SK-N-SH (cell line): ENCODE data around the gene BCL2L15. TPM values are rescaled to one million over a fixed set of nuclear protein-coding genes. Genes with fewer than 3 reads are reported as not detected.

Experiments
- CTCF ChIA-PET: fragments of 300-600, 350-600 bp; formaldehyde crosslinking; extraction: SDS; loops from one replicate; lab custom pipeline; 2021; lab: Yijun Ruan, JAX
- POLR2A ChIA-PET: fragments of 350-600 bp; sonication (Branson Sonifier 250); formaldehyde crosslinking; extraction: SDS; loops from one replicate; lab custom pipeline; 2020; ENCODE audit warnings: antibody characterized with exemption, inconsistent platforms; lab: Yijun Ruan, JAX
- DNase-seq: peaks from one replicate; pipeline ENCODE4 v3.0.0; 2012
- H2AFZ ChIP-seq: fragments of 200-600 bp; sonication (generic); 2 replicates; pipeline ENCODE4 v1.8.1; 2016; ENCODE audit warnings: antibody characterized with exemption, mild to moderate bottlenecking, low read depth
- H3F3A ChIP-seq: fragments of 200-600 bp; sonication (generic); replicated peaks from 2 replicates; pipeline ENCODE3; 2016; ENCODE audit warnings: antibody characterized with exemption, mild to moderate bottlenecking; ENCODE audit not compliant: insufficient read depth
- H3K27ac ChIP-seq, 2 experiments: fragments of 200-500 bp in 1 of 2; fragments of 200-600 bp in 1 of 2; sonication (Bioruptor generic) in 1 of 2; sonication (generic), shearing (Covaris generic) in 1 of 2; 2 replicates each; pipeline versions ENCODE4 v1.5.1 to v1.6.1; 2014 to 2016; ENCODE audit warnings: low read depth in 2 of 2, inconsistent platforms in 1 of 2, low read length in 1 of 2, mild to moderate bottlenecking in 1 of 2, mixed read lengths in 1 of 2
- H3K27me3 ChIP-seq: fragments of 200-600 bp; sonication (generic), shearing (Covaris generic); 2 replicates; pipeline ENCODE4 v1.6.1; 2016; ENCODE audit warnings: mixed run types; ENCODE audit not compliant: insufficient read depth
- H3K36me3 ChIP-seq, 2 experiments: fragments of 200-500 bp in 1 of 2; fragments of 200-600 bp in 1 of 2; sonication (Bioruptor generic) in 1 of 2; sonication (generic) in 1 of 2; replicated peaks in 1 of 2; 2 replicates each; pipeline versions ENCODE3 to v1.5.1; 2014 to 2016; ENCODE audit warnings: low read length in 1 of 2, mild to moderate bottlenecking in 1 of 2; ENCODE audit not compliant: insufficient read depth in 2 of 2, control insufficient read depth in 1 of 2
- H3K4me1 ChIP-seq, 2 experiments: fragments of 200-500 bp in 1 of 2; fragments of 200-600 bp in 1 of 2; sonication (Bioruptor generic) in 1 of 2; sonication (generic), shearing (Covaris generic) in 1 of 2; 2 replicates each; pipeline versions ENCODE4 v1.5.1 to v1.6.1; 2014 to 2016; ENCODE audit warnings: low read depth in 1 of 2, low read length in 1 of 2, mixed run types in 1 of 2; ENCODE audit not compliant: insufficient read depth in 2 of 2, control insufficient read depth in 1 of 2
- H3K4me2 ChIP-seq: fragments of 200-600 bp; sonication (generic), shearing (Covaris generic); 2 replicates; pipeline ENCODE4 v1.6.1; 2017; ENCODE audit warnings: mixed run types
- H3K4me3 ChIP-seq, 2 experiments: fragments of 200-500 bp in 1 of 2; fragments of 200-600 bp in 1 of 2; sonication (Bioruptor generic) in 1 of 2; sonication (generic), shearing (Covaris generic) in 1 of 2; 2 replicates each; pipeline versions ENCODE4 v1.5.1 to v1.8.1; 2014 to 2016; ENCODE audit warnings: low read depth in 2 of 2, inconsistent platforms in 1 of 2, low read length in 1 of 2, mild to moderate bottlenecking in 1 of 2, mixed read lengths in 1 of 2, moderate library complexity in 1 of 2
- H3K79me2 ChIP-seq: fragments of 200-600 bp; sonication (generic); 2 replicates; pipeline ENCODE4 v1.8.1; 2017; ENCODE audit warnings: mild to moderate bottlenecking; ENCODE audit not compliant: insufficient read depth
- H3K9ac ChIP-seq: fragments of 200-600 bp; sonication (generic); 2 replicates; pipeline ENCODE4 v1.6.1; 2017; ENCODE audit warnings: mixed run types
- H3K9me2 ChIP-seq: fragments of 200-600 bp; sonication (generic); 2 replicates; pipeline ENCODE4 v1.6.1; 2017; ENCODE audit warnings: mixed run types
- H3K9me3 ChIP-seq: fragments of 200-600 bp; sonication (generic); 2 replicates; pipeline ENCODE4 v1.6.1; 2017; ENCODE audit warnings: mixed run types, mild to moderate bottlenecking, moderate library complexity
- H4K20me1 ChIP-seq: fragments of 200-600 bp; sonication (generic); 2 replicates; pipeline ENCODE4 v1.6.1; 2017; ENCODE audit warnings: mild to moderate bottlenecking, mixed run types; ENCODE audit not compliant: insufficient read depth
- CHD2 ChIP-seq: fragments of 150-350 bp; IDR thresholded peaks from 2 replicates; pipeline ENCODE4 v1.6.1; 2018; ENCODE audit warnings: low read length; ENCODE audit not compliant: partially characterized antibody
- ELF1 ChIP-seq: IDR thresholded peaks from 2 replicates; pipeline ENCODE4 v1.4.0; 2012
- FOXJ3 ChIP-seq: sonication (generic); formaldehyde crosslinking; IDR thresholded peaks from 2 replicates; pipeline ENCODE4 v1.5.1; 2020; ENCODE audit warnings: mild to moderate bottlenecking, missing genetic modification reagents
- GATA2 ChIP-seq: sonication (generic); formaldehyde crosslinking; IDR thresholded peaks from 2 replicates; pipeline ENCODE4 v1.5.0; 2020; ENCODE audit warnings: mild to moderate bottlenecking, missing genetic modification reagents
- MXI1 ChIP-seq: IDR thresholded peaks from 2 replicates; pipeline ENCODE4 v1.6.1; 2012; ENCODE audit warnings: mild to moderate bottlenecking, low read depth, low read length, improper control_type of control experiment
- NRF1 ChIP-seq: IDR thresholded peaks from 2 replicates; pipeline ENCODE4 v1.6.1; 2012; ENCODE audit warnings: low read depth, mild to moderate bottlenecking, low read length
- POLR2AphosphoS5 ChIP-seq: IDR thresholded peaks from 2 replicates; pipeline ENCODE4 v1.6.1; 2012; ENCODE audit warnings: low read depth, low read length
- RCOR1 ChIP-seq: fragments of 150-350 bp; IDR thresholded peaks from 2 replicates; pipeline ENCODE4 v1.6.1; 2017; ENCODE audit warnings: antibody characterized with exemption, low read length
- SMC3 ChIP-seq: IDR thresholded peaks from 2 replicates; pipeline ENCODE4 v1.6.1; 2012; ENCODE audit warnings: low read depth, low read length, improper control_type of control experiment
- TAF1 ChIP-seq: IDR thresholded peaks from 2 replicates; pipeline ENCODE4 v1.6.1; 2012; ENCODE audit warnings: low read depth, mild to moderate bottlenecking, low read length, moderate library complexity, borderline replicate concordance
- TEAD4 ChIP-seq: IDR thresholded peaks from 2 replicates; pipeline ENCODE4 v1.4.0; 2012; ENCODE audit warnings: mild to moderate bottlenecking, borderline replicate concordance; ENCODE audit not compliant: insufficient read depth
- YY1 ChIP-seq: IDR thresholded peaks from 2 replicates; pipeline ENCODE4 v1.4.0; 2012; ENCODE audit warnings: low read depth, mild to moderate bottlenecking
- WGBS: methylation state at CpG from one replicate; pipeline ENCODE4 v1.1.6; 2017; ENCODE audit warnings: low lambda C conversion rate; 5-methylcytosine and 5-hydroxymethylcytosine counted together
- polyA plus RNA-seq, 3 experiments: library from polyadenylated mRNA; depleted of rRNA; stranded (reverse); fragments of >200 nt; gene quantifications; 2 replicates each; pipeline ENCODE4 v1.2.3, GENCODE V29; 2012
- TF ChIP-seq, protein P1 (sequence below): IDR thresholded peaks from 2 replicates; pipeline ENCODE4; 2012
- TF ChIP-seq, protein P2 (sequence below): fragments of 150-350 bp; IDR thresholded peaks from 2 replicates; pipeline ENCODE4 v1.6.1; 2017; ENCODE audit warnings: antibody characterized with exemption, low read length, low read depth, borderline replicate concordance

BCL2L15 gene
- polyA plus RNA-seq, 1 of the 3 experiments (the other 2 are of a cell fraction), result 0.02 TPM

DNA sequence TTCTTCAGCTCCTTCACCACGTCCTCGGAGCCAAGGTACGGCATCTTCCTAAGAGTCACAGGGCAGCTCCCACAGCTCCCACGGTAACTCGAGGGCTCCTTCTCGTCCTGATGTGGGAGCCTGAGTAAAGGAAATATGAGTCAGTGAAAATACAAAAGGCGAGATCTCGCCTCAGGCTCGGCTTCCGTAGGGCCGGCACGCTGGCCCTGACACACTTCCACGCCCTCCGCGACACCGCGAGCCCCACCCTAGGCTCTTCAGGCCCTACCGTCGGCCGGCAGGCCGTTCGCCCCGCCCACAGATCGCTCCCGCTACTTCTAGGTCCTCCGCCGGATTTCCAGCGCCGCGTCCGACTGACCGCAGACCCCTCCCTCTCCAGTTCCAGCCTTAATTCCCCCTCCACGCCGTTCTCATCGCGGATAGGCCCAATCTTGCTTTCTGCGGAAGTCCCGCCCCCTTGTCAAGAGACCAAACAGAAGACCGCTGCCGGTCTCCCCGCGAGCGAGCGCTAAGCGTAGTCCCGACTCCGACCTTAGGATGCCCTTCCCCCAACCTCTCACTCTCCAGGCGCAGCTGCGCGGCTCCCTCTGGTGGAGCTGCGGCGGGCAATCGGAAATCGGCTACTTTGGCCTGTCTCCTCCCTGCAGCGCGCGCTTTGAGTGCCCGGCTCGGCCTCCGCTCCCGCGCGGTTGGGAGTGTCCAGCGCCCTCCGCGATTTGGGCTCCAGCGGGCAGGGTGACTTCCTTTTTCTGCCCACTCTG is 17.5 kb upstream of the BCL2L15 start, which contains the start of the genes AP4B1 and DCLRE1B (continued):
- TF ChIP-seq TAF1 (peak; percentile 63), POLR2AphosphoS5 (peak; percentile 88), FOXJ3 (CRISPR knock-in tag) (0 out of 2 replicates have a peak, but pooled peaks have one; percentile 35), CHD2 (peak; percentile 97), ELF1 (peak; percentile 79), GATA2 (no peak), TEAD4 (no peak), YY1 (peak; percentile 71; the same call in 1 of the 2 replicates), NRF1 (peak; percentile 65)
- TF ChIP-seq, protein P1, sequence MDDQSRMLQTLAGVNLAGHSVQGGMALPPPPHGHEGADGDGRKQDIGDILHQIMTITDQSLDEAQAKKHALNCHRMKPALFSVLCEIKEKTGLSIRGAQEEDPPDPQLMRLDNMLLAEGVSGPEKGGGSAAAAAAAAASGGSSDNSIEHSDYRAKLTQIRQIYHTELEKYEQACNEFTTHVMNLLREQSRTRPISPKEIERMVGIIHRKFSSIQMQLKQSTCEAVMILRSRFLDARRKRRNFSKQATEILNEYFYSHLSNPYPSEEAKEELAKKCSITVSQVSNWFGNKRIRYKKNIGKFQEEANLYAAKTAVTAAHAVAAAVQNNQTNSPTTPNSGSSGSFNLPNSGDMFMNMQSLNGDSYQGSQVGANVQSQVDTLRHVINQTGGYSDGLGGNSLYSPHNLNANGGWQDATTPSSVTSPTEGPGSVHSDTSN, result peak; percentile 53; the same call in 1 of the 2 replicates
- TF ChIP-seq, protein P2, sequence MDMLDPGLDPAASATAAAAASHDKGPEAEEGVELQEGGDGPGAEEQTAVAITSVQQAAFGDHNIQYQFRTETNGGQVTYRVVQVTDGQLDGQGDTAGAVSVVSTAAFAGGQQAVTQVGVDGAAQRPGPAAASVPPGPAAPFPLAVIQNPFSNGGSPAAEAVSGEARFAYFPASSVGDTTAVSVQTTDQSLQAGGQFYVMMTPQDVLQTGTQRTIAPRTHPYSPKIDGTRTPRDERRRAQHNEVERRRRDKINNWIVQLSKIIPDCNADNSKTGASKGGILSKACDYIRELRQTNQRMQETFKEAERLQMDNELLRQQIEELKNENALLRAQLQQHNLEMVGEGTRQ, result no peak

DNA sequence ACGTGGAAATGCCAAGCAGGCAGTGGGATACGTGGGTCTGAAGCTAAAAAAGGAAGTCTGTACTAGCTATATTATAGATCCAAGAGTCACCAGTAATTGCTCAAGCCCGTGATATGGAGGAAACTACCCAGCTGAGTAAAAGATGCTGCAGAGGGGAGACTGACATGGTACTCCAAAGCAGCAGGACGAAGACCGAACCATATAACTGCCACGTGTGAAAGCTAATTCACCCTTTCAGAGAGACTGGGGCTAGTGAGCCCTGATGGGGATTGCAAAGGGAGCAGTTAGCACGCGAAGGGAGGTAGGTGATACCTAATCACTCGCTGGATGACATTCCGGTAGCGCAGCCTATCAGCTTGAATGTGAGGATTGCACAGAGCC is 16.9 kb upstream of the BCL2L15 start:
- Histone ChIP-seq H3K36me3 (peaks cover 18 to 20% of the 10 kb centered on the region in 2 experiments), H3F3A (no peaks in the 10 kb centered on the region), H2AFZ (peak overlapping the region; percentile 85), H3K4me1 (peaks cover 0 to 11% of the 10 kb centered on the region in 2 experiments; a peak in 2 of 4 replicates), H3K79me2 (peaks cover 51% of the 10 kb centered on the region), H3K9me3 (no peaks in the 10 kb centered on the region), H3K9ac (peak overlapping the region; percentile 85), H4K20me1 (no peaks in the 10 kb centered on the region), H3K9me2 (no peaks in the 10 kb centered on the region), H3K27ac (peak overlapping the region; percentile 90 to 93), H3K4me3 (peak overlapping the region; percentile 62 to 72), H3K4me2 (peak overlapping the region; percentile 87), H3K27me3 (no peaks in the 10 kb centered on the region)
- under 1% methylated on average over 10 of the region's 11 CpGs for WGBS
- peak; percentile 44 for DNase-seq
- no peak for TF ChIP-seq RCOR1
- no peak for TF ChIP-seq SMC3
- peak; percentile 69; the same call in 1 of the 2 replicates for TF ChIP-seq MXI1
- ChIA-PET POLR2A (interaction anchor here (0.7 to 1.5 kb wide), 5 partner anchors 11 to 93 kb away, joined by 3 to 21 read pairs (median 3); partner anchors contain the start of gene HIPK1), CTCF (interaction anchor here (0.8 to 4.0 kb wide), 8 partner anchors 25 to 378 kb away, joined by 3 to 19 read pairs (median 4); partner anchors contain the start of genes HIPK1, OLFML3 and PHTF1)
